ENCODE results near the gene NSF.

NSF gene

GRCh38 chr17:46733837-46734475 is 143.5 kb downstream of the NSF start:
- no peak for DNase-seq (ENCODE audit: low spot score)
- H3K4me3 ChIP-seq: no peak overlapping the region
- H3K27ac ChIP-seq: no peak overlapping the region
- no peak for TF ChIP-seq CTCF (IDR thresholded peaks at IDR 0.05)

GRCh38 chr17:46736100-46736499 is 145.6 kb downstream of the NSF start:
- no peak for TF ChIP-seq CTCF (IDR thresholded peaks at IDR 0.05)
- Histone ChIP-seq H3K27ac (no peak overlapping the region), H3K4me3 (no peak overlapping the region)
- no peak for DNase-seq (ENCODE audit: low spot score)

GRCh38 chr17:46737326-46737725 is 146.9 kb downstream of the NSF start:
- no peak overlapping the region for H3K27ac ChIP-seq
- TF ChIP-seq CTCF (IDR thresholded peaks at IDR 0.05): no peak
- no peak overlapping the region for H3K4me3 ChIP-seq
- no peak for DNase-seq (ENCODE audit: low spot score)

- Histone ChIP-seq H3K27ac (no peak overlapping the region), H3K4me3 (no peak overlapping the region)
- no peak for TF ChIP-seq CTCF (IDR thresholded peaks at IDR 0.05)
- DNase-seq (ENCODE audit: low spot score): no peak
These were observed 148.1 kb downstream of the NSF start for GRCh38 chr17:46738544-46738943.

GRCh38 chr17:46739982-46740381 is 149.5 kb downstream of the NSF start:
- no peak overlapping the region for H3K27ac ChIP-seq
- no peak overlapping the region for H3K4me3 ChIP-seq

GRCh38 chr17:46741122-46741730 is 150.8 kb downstream of the NSF start:
- no peak for TF ChIP-seq CTCF (IDR thresholded peaks at IDR 0.05)
- Histone ChIP-seq H3K4me3 (no peak overlapping the region), H3K27ac (no peak overlapping the region)
- DNase-seq (ENCODE audit: low spot score): no peak

More at GRCh38 chr17:46739982-46740381, 149.5 kb downstream of the NSF start:
- TF ChIP-seq CTCF (IDR thresholded peaks at IDR 0.05): no peak
- DNase-seq (ENCODE audit: low spot score): no peak
